HUES64 (cell line): ENCODE measurements around the gene NFATC3.
"Not testable (repeated sequence)": the region's sequence is repeated elsewhere in the genome, so short reads cannot be mapped to it uniquely, and the experiment has no call there.

Experiments used
- H3K27ac ChIP-seq: 2 replicates; pipeline ENCODE4 v1.7.0; 2013; ENCODE audit warnings: low read depth, low read length, inconsistent platforms
- H3K27me3 ChIP-seq: 2 replicates; pipeline ENCODE4 v1.6.1; 2013; ENCODE audit warnings: mild to moderate bottlenecking, low read length; ENCODE audit not compliant: insufficient read depth
- H3K36me3 ChIP-seq: 2 replicates; pipeline ENCODE4 v1.6.1; 2013; ENCODE audit warnings: mild to moderate bottlenecking, low read length; ENCODE audit not compliant: insufficient read depth
- H3K4me1 ChIP-seq: 2 replicates; pipeline ENCODE4 v1.6.1; 2013; ENCODE audit warnings: mild to moderate bottlenecking, low read length, moderate library complexity; ENCODE audit not compliant: insufficient read depth
- H3K4me3 ChIP-seq: 2 replicates; pipeline ENCODE4 v1.5.1; 2013; ENCODE audit warnings: mild to moderate bottlenecking, low read length, moderate library complexity
- H3K9ac ChIP-seq: 2 replicates; pipeline ENCODE4 v1.6.1; 2013; ENCODE audit warnings: mild to moderate bottlenecking, low read depth, low read length
- H3K9me3 ChIP-seq: 2 replicates; pipeline ENCODE4 v1.6.1; 2013; ENCODE audit warnings: low read depth, low read length; ENCODE audit not compliant: insufficient read depth
- WGBS: fragments of 150-250, 120-280 bp; methylation state at CpG from one replicate; pipeline ENCODE4 v1.1.7; 2013; ENCODE audit warnings: missing lambda C conversion rate; 5-methylcytosine and 5-hydroxymethylcytosine counted together

The NFATC3 gene

DNA sequence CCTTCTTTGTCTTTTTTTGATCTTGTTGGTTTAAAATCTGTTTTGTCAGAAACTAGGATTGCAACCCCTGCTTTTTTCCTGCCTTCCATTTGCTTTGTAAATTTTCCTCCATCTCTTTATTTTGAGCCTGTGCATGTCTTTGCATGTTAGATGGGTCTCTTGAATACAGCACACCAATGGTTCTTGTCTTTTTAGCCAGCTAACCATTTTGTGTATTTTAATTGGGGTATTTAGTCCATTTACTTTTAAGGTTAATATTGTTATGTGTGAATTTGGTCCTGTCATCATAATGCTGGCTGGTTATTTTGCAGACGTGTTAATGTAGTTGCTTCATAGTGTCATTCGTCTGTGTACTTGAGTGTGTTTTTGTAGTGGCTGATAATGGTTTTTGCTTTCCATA is 26.2 kb downstream of the NFATC3 start:
- Histone ChIP-seq H3K4me1 (no peaks in the 10 kb centered on the region), H3K27me3 (no peaks in the 10 kb centered on the region), H3K4me3 (no peak overlapping the region), H3K27ac (no peak overlapping the region), H3K9me3 (0 out of 2 replicates have a peak, but pooled peaks cover 5% of the 10 kb centered on the region), H3K9ac (no peak overlapping the region), H3K36me3 (no peaks in the 10 kb centered on the region)
- 91% methylated on average over 2 of the region's 2 CpGs for WGBS

DNA sequence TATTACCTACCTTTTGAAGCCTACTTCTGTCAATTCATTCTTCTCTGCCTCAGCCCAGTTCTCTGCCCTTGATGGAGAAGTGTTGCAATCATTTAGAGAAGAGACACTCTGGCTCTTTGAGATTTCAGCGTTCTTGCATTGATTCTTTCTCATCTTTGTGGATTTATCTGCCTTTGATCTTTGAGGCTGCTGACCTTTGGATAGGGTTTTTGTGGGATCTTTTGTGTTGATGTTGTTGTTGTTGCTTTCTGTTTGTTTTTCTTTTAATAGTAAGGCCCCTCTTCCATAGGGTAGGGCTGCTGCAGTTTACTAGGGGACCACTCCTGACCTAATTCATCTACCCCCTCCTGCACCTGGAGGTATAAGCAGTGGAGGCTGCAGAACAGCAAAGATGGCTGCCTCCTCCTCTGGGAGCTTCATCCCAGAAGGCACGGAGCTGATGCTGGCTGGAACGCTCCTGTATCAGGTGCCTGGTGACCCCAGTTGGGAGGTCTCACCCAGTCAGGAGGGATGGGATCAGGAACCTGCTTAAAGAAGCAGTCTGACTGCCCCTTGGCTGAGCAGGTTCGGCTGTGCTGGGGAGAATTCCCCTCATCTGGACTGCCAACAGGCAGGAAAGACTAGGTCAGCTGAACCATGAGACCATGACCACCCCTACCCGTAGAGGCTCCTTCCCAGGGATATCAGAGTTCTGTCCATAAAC is 28.0 kb downstream of the NFATC3 start:
- 90% methylated on average over 5 of the region's 5 CpGs for WGBS
- Histone ChIP-seq H3K9me3 (0 out of 2 replicates have a peak, but pooled peaks cover 4% of the 10 kb centered on the region), H3K27me3 (no peaks in the 10 kb centered on the region), H3K9ac (no peak overlapping the region), H3K27ac (no peak overlapping the region), H3K4me1 (no peaks in the 10 kb centered on the region), H3K36me3 (no peaks in the 10 kb centered on the region), H3K4me3 (no peak overlapping the region)

DNA sequence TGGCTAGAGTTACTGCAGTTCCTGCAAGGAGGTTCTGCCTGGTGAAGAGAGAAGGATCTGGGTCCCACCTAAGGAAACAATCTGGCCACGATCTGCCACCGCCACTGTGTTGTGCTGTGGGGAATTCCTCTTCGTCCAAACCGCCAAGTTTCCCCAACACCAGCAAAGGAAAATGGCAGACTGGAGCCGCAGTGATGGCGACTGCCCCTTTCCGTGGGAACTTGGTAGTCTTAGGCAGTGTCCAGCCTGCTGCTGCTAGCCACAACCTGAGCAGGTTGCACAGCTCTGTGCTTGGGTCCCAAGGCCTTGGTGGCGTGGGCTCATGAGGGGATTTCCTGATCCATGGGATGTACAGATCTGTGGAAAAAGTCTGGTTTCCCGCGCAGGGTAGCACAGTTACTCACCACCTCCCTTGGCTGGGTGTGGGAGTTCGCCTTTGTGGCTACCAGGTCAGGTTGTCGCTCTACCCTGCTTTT is 28.6 kb downstream of the NFATC3 start:
- H3K4me1 ChIP-seq, result no peaks in the 10 kb centered on the region
- H3K27ac ChIP-seq, result no peak overlapping the region
- 94% methylated on average over 12 of the region's 12 CpGs for WGBS
- H3K9ac ChIP-seq, result no peak overlapping the region
- no peaks in the 10 kb centered on the region for H3K36me3 ChIP-seq
- H3K27me3 ChIP-seq, result no peaks in the 10 kb centered on the region
- H3K4me3 ChIP-seq, result no peak overlapping the region
- H3K9me3 ChIP-seq, result 0 out of 2 replicates have a peak, but pooled peaks cover 3% of the 10 kb centered on the region

DNA sequence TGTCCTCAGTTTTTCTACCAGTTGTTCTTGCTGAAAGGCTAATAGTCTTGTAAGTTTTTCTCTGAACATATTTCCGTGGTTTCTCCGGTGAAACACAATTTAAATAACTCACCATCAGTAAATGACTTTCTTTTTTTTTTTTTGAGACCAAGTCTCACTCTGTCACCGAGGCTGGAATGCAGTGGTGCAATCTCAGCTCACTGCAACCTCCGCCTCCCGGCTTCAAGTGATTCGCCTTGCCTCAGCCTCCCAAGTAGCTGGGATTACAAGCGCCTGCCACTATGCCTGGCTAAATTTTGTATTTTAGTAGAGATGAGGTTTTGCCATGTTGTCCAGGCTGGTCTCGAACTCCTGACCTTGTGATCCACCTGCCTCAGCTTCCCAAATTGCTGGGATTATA is 29.8 kb downstream of the NFATC3 start:
- 97% methylated on average over 8 of the region's 8 CpGs for WGBS

DNA sequence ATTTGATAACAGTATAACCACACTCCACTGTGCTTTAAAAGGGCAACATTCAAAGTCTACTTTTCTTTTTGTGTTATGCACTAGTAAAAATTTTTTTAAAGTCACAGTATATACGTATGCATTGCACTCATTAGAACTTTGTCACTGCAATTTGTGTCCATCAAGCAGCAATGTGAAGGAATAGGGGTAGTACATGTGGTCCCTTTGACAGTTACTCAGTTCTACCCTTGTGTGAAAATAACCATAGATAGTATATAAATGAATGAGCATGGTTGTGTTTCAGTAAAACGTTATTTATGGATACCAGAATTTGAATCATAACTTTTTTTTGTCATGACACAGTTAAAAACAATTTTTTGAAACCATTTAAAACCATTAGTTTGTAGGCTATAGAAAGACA is 30.7 kb downstream of the NFATC3 start:
- 100% methylated on average over 1 of the region's 2 CpGs for WGBS
- no peaks in the 10 kb centered on the region for H3K36me3 ChIP-seq
- no peaks in the 10 kb centered on the region for H3K27me3 ChIP-seq
- no peak overlapping the region for H3K4me3 ChIP-seq
- H3K4me1 ChIP-seq, result no peaks in the 10 kb centered on the region
- no peak overlapping the region for H3K27ac ChIP-seq
- no peak overlapping the region for H3K9ac ChIP-seq
- H3K9me3 ChIP-seq, result 0 out of 2 replicates have a peak, but pooled peaks cover 2% of the 10 kb centered on the region

More for the DNA sequence above, 29.8 kb downstream of the NFATC3 start:
- H3K9me3 ChIP-seq, H3K9ac ChIP-seq, H3K4me3 ChIP-seq, H3K27ac ChIP-seq, H3K4me1 ChIP-seq, H3K36me3 ChIP-seq, H3K27me3 ChIP-seq: not testable (repeated sequence)

DNA sequence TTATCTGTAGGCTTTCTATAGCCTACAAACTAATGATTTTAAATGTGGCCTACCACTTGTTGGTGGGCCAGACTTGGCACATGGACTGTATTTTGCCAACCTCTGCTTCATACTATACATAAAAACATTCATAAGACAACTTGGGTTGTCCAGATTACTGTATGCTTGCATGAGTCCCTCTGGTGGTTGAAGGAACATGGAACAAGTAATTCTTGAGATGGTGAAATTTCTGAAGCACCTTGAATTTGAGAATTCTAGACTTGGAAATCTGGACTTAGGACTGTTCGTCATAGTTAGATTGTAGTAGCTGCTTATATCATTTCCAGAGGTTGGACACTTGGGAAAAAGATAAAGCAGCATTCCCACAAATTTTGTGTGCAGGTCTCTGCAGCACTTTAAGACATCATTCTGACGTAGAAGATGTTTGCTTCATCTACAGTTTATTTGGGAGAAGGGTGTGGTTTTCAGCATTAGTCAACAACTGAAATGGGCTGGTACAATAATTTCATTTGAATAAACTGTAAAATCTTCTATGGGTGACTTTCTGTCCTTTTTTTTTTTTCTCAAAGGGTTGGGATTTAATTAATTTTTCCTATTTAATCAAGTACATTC is 31.2 kb downstream of the NFATC3 start:
- WGBS, result 96% methylated on average over 2 of the region's 2 CpGs
- H3K27me3 ChIP-seq, result no peaks in the 10 kb centered on the region
- no peak overlapping the region for H3K4me3 ChIP-seq
- no peaks in the 10 kb centered on the region for H3K36me3 ChIP-seq
- H3K27ac ChIP-seq, result no peak overlapping the region
- no peaks in the 10 kb centered on the region for H3K4me1 ChIP-seq
- H3K9ac ChIP-seq, result no peak overlapping the region
- H3K9me3 ChIP-seq, result no peaks in the 10 kb centered on the region

DNA sequence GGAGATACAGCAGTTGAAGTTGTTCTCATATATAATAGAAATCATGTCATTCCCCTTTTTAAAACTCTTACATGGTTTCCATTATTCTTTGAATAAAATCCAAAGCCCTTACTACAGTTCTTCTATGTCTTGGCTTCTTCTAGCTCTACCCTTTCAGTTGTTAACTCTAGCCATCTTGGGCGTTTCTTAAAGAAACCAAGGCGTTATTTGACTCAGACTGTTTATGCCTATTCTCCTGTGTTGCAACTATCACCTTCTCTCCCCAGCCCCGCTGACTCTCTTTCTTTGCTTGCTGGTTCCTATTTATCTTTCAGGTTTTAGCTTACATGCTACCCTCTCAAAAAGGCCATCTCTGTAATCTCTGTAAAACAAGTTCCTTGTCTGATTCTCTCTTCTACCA is 32.7 kb downstream of the NFATC3 start:
- Histone ChIP-seq H3K27ac (no peak overlapping the region), H3K27me3 (no peaks in the 10 kb centered on the region), H3K4me3 (no peak overlapping the region), H3K36me3 (no peaks in the 10 kb centered on the region), H3K9ac (no peak overlapping the region), H3K4me1 (no peaks in the 10 kb centered on the region), H3K9me3 (no peaks in the 10 kb centered on the region)
- 93% methylated on average over 3 of the region's 3 CpGs for WGBS

DNA sequence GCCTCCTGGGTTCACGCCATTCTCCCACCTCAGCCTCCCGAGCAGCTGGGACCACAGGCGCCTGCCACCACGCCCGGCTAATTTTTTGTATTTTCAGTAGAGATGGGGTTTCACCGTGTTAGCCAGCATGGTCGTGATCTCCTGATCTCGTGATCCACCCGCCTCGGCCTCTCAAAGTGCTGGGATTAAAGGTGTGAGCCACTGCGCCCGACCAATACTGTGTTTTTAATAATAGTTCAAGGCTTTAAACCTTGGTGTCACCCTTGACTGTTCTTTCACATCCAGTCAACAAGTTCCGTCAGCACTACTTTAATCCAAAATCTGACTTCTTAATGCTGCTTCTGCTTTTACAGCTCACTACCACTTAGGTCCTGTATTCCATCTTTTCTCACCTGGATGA is 33.8 kb downstream of the NFATC3 start:
- not testable (repeated sequence) for H3K27ac ChIP-seq, H3K4me1 ChIP-seq, H3K9ac ChIP-seq, H3K36me3 ChIP-seq, H3K27me3 ChIP-seq, H3K4me3 ChIP-seq, H3K9me3 ChIP-seq
- 96% methylated on average over 13 of the region's 13 CpGs for WGBS

DNA sequence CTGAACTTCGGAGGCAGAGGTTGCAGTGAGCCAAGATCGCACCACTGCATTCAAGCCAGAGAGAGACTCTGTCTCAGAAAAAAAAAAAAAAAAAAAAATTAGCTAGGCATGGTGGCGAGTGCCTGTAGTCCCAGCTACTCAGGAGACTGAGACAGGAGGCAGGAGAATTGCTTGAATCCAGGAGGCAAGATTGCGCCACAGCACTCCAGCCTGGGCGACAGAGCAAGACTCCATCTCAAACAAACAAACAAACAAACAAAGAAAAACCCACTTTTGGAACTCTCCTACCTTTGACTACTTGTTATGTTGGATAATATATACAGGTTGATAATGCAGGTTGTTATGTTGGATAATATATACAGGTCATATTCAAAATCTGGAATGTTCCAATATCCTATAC is 35.3 kb downstream of the NFATC3 start:
- not testable (repeated sequence) for H3K27me3 ChIP-seq, H3K4me1 ChIP-seq, H3K4me3 ChIP-seq, H3K36me3 ChIP-seq, H3K9ac ChIP-seq, H3K9me3 ChIP-seq, H3K27ac ChIP-seq
- 94% methylated on average over 5 of the region's 5 CpGs for WGBS

DNA sequence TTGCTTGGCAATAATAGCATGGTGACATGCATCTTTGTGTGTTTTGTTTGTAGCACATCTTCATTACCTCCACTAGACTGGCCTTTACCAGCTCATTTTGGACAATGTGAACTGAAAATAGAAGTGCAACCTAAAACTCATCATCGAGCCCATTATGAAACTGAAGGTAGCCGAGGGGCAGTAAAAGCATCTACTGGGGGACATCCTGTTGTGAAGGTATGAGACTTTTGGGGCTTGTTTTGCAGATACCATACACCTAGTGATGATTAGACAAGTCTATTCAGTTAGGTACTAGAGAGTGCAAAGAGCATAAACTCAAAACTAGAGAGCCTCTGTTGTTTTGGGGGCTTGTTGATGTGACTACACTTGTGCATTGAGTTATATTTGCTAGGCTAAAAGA is 41.2 kb downstream of the NFATC3 start:
- no peak overlapping the region for H3K4me3 ChIP-seq
- peaks cover 7% of the 10 kb centered on the region for H3K36me3 ChIP-seq
- H3K4me1 ChIP-seq, result no peaks in the 10 kb centered on the region
- H3K27ac ChIP-seq, result no peak overlapping the region
- no peaks in the 10 kb centered on the region for H3K27me3 ChIP-seq
- no peak overlapping the region for H3K9ac ChIP-seq
- 96% methylated on average over 2 of the region's 2 CpGs for WGBS
- no peaks in the 10 kb centered on the region for H3K9me3 ChIP-seq

DNA sequence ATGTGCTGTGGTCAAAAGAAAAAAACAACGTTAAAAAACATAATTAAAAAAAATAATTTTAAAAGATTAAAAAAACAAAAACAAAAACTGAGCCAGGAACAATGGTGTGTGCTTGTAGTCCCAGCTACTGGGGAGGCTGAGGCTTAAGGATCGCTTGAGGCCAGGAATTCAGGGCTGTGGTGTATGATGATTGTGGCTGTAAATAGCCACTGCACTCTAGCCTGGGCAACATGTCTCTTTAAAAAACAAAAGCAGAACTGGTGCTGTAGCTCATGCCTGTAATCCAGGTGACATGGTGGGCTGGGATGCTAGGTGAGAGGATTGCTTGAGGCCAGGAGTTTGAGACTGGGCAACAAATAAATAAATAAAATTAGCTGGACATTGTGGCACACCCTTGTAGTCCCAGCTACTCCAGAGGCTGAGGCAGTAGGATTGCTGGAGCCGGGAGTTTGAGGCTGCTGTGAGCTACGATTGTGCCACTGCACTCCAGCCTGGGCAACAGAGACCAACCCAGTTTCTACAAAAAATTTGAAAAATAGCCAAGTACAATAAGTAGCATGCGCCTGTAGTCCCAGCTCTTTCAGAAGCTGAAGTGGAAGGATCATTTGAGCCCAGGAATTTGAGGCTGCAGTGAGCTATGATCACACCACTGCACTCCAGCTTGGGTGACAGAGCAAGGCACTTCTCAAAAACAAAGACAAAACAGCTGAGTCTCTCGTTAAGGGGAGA is 43.6 kb downstream of the NFATC3 start:
- WGBS, result 92% methylated on average over 5 of the region's 6 CpGs
- peaks cover 7% of the 10 kb centered on the region for H3K36me3 ChIP-seq

More for the DNA sequence above, 43.6 kb downstream of the NFATC3 start:
- H3K4me3 ChIP-seq, result no peak overlapping the region
- no peaks in the 10 kb centered on the region for H3K9me3 ChIP-seq
- no peaks in the 10 kb centered on the region for H3K27me3 ChIP-seq
- no peak overlapping the region for H3K27ac ChIP-seq
- H3K9ac ChIP-seq, result no peak overlapping the region
- H3K4me1 ChIP-seq, result no peaks in the 10 kb centered on the region
